Colonic mucosa (tissue), 4 donors: Measurements from ENCODE around the gene CISD2. TPM values are rescaled to one million over a fixed set of nuclear protein-coding genes. Genes with fewer than 3 reads are reported as not detected.

ENCODE experiments used
- DNase-seq: peaks from one replicate; pipeline ENCODE4 v3.0.0-alpha.2; 2020
- H3K27ac ChIP-seq: fragments of 200-600 bp; one replicate; pipeline ENCODE4 v1.8.0; 2021
- H3K27me3 ChIP-seq: fragments of 200-600 bp; one replicate; pipeline ENCODE4 v1.8.0; 2021
- H3K36me3 ChIP-seq: fragments of 200-600 bp; one replicate; pipeline ENCODE4 v1.8.0; 2021
- H3K4me1 ChIP-seq: fragments of 200-600 bp; one replicate; pipeline ENCODE4 v1.8.0; 2021; ENCODE audit warnings: mild to moderate bottlenecking
- H3K4me3 ChIP-seq: fragments of 200-600 bp; one replicate; pipeline ENCODE4 v1.8.0; 2021
- H3K9ac ChIP-seq, 2 donors: one replicate each; pipeline ENCODE4 v1.7.0; 2013; ENCODE audit warnings: control low read depth in 2 of 2, low read depth in 2 of 2, low read length in 2 of 2
- H3K9me3 ChIP-seq: fragments of 200-600 bp; one replicate; pipeline ENCODE4 v1.8.0; 2021
- intact Hi-C: fragments of 100-400 bp; cut with DNase I; formaldehyde crosslinking; loops from one replicate; pipeline ENCODE4 v1.14.1; 2022
- total RNA-seq, 2 donors: library from RNA; stranded (reverse); fragmentation: NEBNext Ultra II Directional in 1 of 2; extraction: Animal tissue kit (Norgen Biotek cat#: 25700) in 1 of 2; gene quantifications; one replicate each; pipeline ENCODE4 v1.2.1, GENCODE V29; 2021
- TF ChIP-seq, protein P1 (sequence below): fragments of 200-600 bp; IDR thresholded peaks from one replicate; pipeline ENCODE4 v1.8.0; 2022; ENCODE audit warnings: antibody characterized with exemption, mild to moderate bottlenecking
- donor health status: healthy.
- donor health status: DM: no; HTN: no; CAD: no.
- donor health status: DM: no; HTN: no; CAD: no.

CISD2 gene
- total RNA-seq, 2 donors from 2014 or later: 30.7 to 41.5 TPM

DNA sequence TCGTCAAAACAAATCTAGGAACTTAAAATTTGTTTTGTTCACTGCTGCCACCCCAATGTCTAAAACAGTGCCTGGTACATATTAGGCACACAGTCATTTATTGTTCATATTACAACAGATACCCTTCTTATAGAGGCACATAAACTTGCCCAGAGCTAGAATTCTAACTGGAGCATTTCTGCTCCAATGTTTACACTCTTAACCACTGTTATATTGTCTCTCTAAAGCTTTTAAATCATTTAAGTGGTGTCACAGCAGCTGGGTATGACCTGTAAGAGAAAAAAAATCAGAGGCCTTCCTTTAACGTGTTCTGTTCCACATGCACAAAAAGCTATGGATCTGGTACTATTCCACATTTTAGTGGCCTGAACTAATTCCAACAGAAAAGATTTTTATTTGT, 44.4 kb upstream of the CISD2 start:
- Histone ChIP-seq H3K9me3 (no peaks in the 10 kb centered on the region), H3K9ac (peak overlapping the region in 1 of 2 donors; percentile 99), H3K36me3 (no peaks in the 10 kb centered on the region), H3K27ac (peak overlapping the region; percentile 100), H3K4me1 (peaks cover 11% of the 10 kb centered on the region), H3K4me3 (peak overlapping the region; percentile 82), H3K27me3 (no peaks in the 10 kb centered on the region)
- TF ChIP-seq, protein P1, sequence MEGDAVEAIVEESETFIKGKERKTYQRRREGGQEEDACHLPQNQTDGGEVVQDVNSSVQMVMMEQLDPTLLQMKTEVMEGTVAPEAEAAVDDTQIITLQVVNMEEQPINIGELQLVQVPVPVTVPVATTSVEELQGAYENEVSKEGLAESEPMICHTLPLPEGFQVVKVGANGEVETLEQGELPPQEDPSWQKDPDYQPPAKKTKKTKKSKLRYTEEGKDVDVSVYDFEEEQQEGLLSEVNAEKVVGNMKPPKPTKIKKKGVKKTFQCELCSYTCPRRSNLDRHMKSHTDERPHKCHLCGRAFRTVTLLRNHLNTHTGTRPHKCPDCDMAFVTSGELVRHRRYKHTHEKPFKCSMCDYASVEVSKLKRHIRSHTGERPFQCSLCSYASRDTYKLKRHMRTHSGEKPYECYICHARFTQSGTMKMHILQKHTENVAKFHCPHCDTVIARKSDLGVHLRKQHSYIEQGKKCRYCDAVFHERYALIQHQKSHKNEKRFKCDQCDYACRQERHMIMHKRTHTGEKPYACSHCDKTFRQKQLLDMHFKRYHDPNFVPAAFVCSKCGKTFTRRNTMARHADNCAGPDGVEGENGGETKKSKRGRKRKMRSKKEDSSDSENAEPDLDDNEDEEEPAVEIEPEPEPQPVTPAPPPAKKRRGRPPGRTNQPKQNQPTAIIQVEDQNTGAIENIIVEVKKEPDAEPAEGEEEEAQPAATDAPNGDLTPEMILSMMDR: no peak
- intact Hi-C loops: loop anchor here (10.0 kb wide), 1 partner anchor 390 kb away; no protein-coding TSS in a partner anchor
- no peak for DNase-seq

DNA sequence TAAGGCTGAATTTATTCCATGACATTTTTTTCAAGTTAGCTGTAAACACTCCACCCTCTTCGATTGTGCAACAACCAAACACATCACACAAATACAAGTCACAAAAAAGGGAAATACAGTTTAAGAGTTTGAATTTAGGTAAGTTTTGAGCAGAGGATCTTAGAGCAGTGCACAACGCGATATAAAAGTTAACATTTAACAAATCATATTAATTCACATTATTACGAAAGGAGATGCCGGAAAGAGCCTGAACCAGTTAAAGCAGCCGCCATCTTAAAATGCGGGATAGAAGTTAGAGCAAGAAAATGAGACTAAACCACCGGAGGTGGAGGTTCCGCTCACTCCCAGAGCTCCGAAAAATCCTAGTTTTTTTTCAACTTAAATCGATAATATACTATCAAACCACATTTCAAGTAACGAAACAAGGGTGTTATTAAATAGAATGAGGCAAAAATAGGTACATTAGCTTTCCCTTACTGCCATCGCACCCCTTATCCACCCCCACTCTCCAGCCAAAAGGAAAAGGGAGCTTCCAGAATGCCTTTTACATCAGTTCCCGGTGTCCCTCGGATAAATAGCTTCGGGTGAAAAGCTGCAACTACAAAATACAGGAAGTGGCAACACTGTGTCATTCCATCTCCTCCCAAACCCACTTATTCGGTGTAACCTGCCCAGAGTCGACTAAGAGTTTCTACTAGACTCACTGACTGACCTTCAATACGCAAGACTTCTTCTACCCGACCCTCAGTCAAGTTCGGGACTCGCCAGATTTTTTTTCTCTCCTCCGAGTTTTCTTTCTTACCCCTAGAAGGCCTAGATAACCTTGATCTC, 43.3 kb upstream of the CISD2 start:
- Histone ChIP-seq H3K4me3 (peak overlapping the region; percentile 82), H3K36me3 (no peaks in the 10 kb centered on the region), H3K27me3 (no peaks in the 10 kb centered on the region), H3K27ac (peak overlapping the region; percentile 100), H3K9ac (peak overlapping the region; percentile 87 to 99), H3K9me3 (no peaks in the 10 kb centered on the region), H3K4me1 (peaks cover 6% of the 10 kb centered on the region)
- TF ChIP-seq, protein P1: no peak
- intact Hi-C loops: loop anchor here (5.0 to 10.0 kb wide), 2 partner anchors 42 to 391 kb away; partner anchors contain the start of gene CISD2
- peak; percentile 54 for DNase-seq

DNA sequence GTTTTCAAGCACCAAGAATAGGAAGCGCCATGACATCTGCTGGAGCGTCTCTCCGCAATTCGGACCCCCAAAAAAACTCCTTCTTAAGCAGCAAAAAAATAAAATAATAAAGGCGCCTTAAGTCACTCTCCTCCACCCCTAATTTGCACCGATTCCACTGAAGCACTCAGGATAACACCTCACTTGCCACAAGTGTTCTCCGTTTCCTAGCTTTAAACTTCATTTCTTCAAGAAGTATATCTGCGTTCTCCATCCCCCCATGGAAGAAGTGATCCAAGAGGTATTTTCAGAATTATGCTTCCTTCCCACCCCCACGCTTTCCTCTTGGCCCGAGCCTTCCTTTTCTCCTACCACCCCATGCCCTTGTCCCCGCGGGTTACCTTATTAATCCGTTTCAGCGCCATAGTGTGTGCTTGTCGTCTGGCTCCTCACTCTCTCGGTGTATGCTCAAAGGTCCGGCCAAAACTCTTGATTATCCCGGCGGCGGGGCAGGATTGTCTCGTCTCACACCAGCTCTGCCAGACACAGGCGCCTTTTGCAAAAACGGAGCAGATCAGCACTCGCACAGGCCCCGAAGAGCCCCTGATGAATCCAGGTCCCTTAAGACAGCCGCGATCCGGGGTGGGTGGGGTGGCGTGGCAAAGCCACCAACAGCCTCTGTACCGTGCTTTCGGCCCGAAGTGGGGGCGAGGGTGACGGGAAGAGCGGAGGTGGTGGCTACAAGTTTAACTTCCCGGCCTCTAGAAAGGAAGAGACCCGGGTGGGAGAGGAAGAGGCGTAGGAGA, 42.5 kb upstream of the CISD2 start:
- peak overlapping the region; percentile 87 to 99 for H3K9ac ChIP-seq
- intact Hi-C loops: loop anchor here (5.0 to 10.0 kb wide), 2 partner anchors 41 to 391 kb away; partner anchors contain the start of gene CISD2
- no peaks in the 10 kb centered on the region for H3K36me3 ChIP-seq
- DNase-seq: no peak
- peak overlapping the region; percentile 100 for H3K27ac ChIP-seq
- peaks cover 5% of the 10 kb centered on the region for H3K4me1 ChIP-seq
- TF ChIP-seq, protein P1: no peak
- no peaks in the 10 kb centered on the region for H3K9me3 ChIP-seq
- no peaks in the 10 kb centered on the region for H3K27me3 ChIP-seq
- H3K4me3 ChIP-seq: peak overlapping the region; percentile 82

DNA sequence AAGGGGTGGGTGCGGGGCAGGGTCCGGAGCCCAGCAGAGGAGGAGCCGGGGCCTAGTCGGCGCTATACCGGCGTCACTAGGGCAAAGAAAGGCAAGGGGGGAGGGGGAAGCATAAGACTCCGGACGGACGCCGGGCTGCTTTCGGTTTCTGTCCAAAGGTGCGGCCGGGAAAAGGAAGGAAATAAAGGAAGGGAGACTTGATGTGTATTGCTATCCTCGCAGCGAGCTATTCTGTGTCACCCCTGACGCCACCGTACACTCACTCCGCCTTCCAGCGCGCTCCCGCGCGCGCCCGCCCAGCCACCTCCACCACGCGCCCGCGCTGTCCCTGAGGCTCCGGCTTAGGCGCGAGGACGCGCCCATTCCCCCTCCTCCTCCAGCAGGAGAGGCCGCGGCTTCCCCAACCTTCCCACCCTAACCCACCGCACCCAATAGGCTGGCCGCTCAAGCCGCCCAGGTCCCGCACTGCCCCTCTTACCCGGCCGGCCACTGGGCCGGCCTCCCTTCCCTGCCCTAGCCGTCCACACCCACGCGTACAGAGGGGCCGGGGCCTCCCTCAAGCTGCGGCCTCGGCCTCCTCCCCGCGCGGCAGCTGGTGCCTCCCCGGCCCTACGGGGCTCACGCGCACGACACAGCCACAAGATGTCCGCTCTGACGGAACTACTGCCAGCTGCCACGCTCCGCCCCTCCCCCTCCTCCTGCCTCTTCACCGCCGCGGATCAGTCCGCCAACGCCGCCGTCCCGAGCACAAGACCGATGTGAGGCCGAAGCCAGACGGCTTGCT, 41.7 kb upstream of the CISD2 start, which contains the start of gene UBE2D3:
UBE2D3 (minus strand) TSS at position 662 of the 784 bp plus-strand sequence. CDS start 1,043 bp downstream, outside the sequence.
- H3K9me3 ChIP-seq: no peaks in the 10 kb centered on the region
- TF ChIP-seq, protein P1: no peak
- DNase-seq: peak; percentile 90
- H3K4me1 ChIP-seq: peaks cover 5% of the 10 kb centered on the region
- intact Hi-C loops: loop anchor here (5.0 to 10.0 kb wide), 2 partner anchors 40 to 392 kb away; partner anchors contain the start of gene CISD2
- peak within 1 kb of the TSS; percentile 82 for H3K4me3 ChIP-seq
- H3K27ac ChIP-seq: peak within 1 kb of the TSS; percentile 100
- H3K27me3 ChIP-seq: no peaks in the 10 kb centered on the region
- no peaks in the 10 kb centered on the region for H3K36me3 ChIP-seq
- peak within 1 kb of the TSS; percentile 87 to 99 for H3K9ac ChIP-seq
